ENCODE measurements around the gene PPRC1. TPM values are rescaled to one million over a fixed set of nuclear protein-coding genes. Genes with fewer than 3 reads are reported as not detected.

Gene PPRC1
- total and polyA plus RNA-seq, 4 donors, result 4.9 to 10.1 (median 8.7) TPM

GRCh38 chr10:102163342-102163989 lies 30.6 kb downstream of the PPRC1 start:
- no peak for DNase-seq (ENCODE audit: low spot score)
- no peaks in the 10 kb centered on the region for H3K27me3 ChIP-seq (ENCODE audit: control insufficient read depth in 4 of 4, insufficient read depth in 4 of 4, low read length in 3 of 4)
- H3K36me3 ChIP-seq (ENCODE audit: control insufficient read depth in 4 of 4, insufficient read depth in 3 of 4, low read depth in 1 of 4, low read length in 3 of 4), result peaks cover 21 to 54% (median 46%) of the 10 kb centered on the region in 4 donors
- H3K9ac ChIP-seq (ENCODE audit: low read depth in 1 of 2, low read length in 2 of 2), result no peak overlapping the region
- TF ChIP-seq SP1 (IDR thresholded peaks at IDR 0.05), result no peak
- WGBS, result 85% methylated on average over 4 of the region's 4 CpGs
- H3K4me1 ChIP-seq (ENCODE audit: control insufficient read depth in 4 of 4, insufficient read depth in 4 of 4, low read length in 3 of 4), result peaks cover 0 to 4% (median under 1%) of the 10 kb centered on the region in 4 donors
- no peak overlapping the region for H3K4me3 ChIP-seq (ENCODE audit: low read depth in 1 of 3, low read length in 3 of 3)
- no peaks in the 10 kb centered on the region for H3K9me3 ChIP-seq (ENCODE audit: control insufficient read depth in 4 of 4, low read length in 3 of 4)
- H3K27ac ChIP-seq (ENCODE audit: low read depth in 1 of 2, low read length in 2 of 2), result no peak overlapping the region

GRCh38 chr10:102167861-102168260 lies 35.0 kb downstream of the PPRC1 start:
- 26% methylated on average over 1 of the region's 1 CpG for WGBS
- no peak for DNase-seq (ENCODE audit: low spot score)
- H3K27ac ChIP-seq (ENCODE audit: low read depth in 1 of 2, low read length in 2 of 2), result no peak overlapping the region
- H3K4me3 ChIP-seq (ENCODE audit: low read depth in 1 of 3, low read length in 3 of 3), result no peak overlapping the region
- no peaks in the 10 kb centered on the region for H3K9me3 ChIP-seq (ENCODE audit: control insufficient read depth in 4 of 4, low read length in 3 of 4)
- H3K36me3 ChIP-seq (ENCODE audit: control insufficient read depth in 4 of 4, insufficient read depth in 3 of 4, low read depth in 1 of 4, low read length in 3 of 4), result peaks cover 2 to 11% (median 7%) of the 10 kb centered on the region in 4 donors
- no peak for TF ChIP-seq FOXA2 (IDR thresholded peaks at IDR 0.05)
- no peak for TF ChIP-seq EGR1 (IDR thresholded peaks at IDR 0.05; ENCODE audit: low read depth in 2 of 2)
- no peak for TF ChIP-seq RAD21 (IDR thresholded peaks at IDR 0.05)
- TF ChIP-seq NR2F2 (IDR thresholded peaks at IDR 0.05), result no peak
- no peak for TF ChIP-seq JUND (IDR thresholded peaks at IDR 0.05)
- no peak for TF ChIP-seq SP1 (IDR thresholded peaks at IDR 0.05)
- TF ChIP-seq FOXA1 (IDR thresholded peaks at IDR 0.05), result no peak
- no peak for TF ChIP-seq MAX (IDR thresholded peaks at IDR 0.05)
- TF ChIP-seq RXRA (IDR thresholded peaks at IDR 0.05), result no peak
- TF ChIP-seq ZBTB33 (IDR thresholded peaks at IDR 0.05), result no peak
- no peak for TF ChIP-seq TAF1 (conservative IDR thresholded peaks at IDR 0.05)
- TF ChIP-seq YY1 (IDR thresholded peaks at IDR 0.05), result no peak
- TF ChIP-seq REST (IDR thresholded peaks at IDR 0.05), result no peak
- no peak for TF ChIP-seq HNF4A (conservative IDR thresholded peaks at IDR 0.05)
- TF ChIP-seq GABPA (IDR thresholded peaks at IDR 0.05 in 1 of 2, conservative IDR thresholded peaks at IDR 0.05 in 1 of 2), result no peak
- no peak for TF ChIP-seq ATF3 (IDR thresholded peaks at IDR 0.05)
- TF ChIP-seq CTCF (IDR thresholded peaks at IDR 0.05; ENCODE audit: low read depth, low read length, missing input control), result no peak
- no peak for TF ChIP-seq HNF4G (IDR thresholded peaks at IDR 0.05)
- no peaks in the 10 kb centered on the region for H3K27me3 ChIP-seq (ENCODE audit: control insufficient read depth in 4 of 4, insufficient read depth in 4 of 4, low read length in 3 of 4)
- peaks cover 0 to 6% (median 2%) of the 10 kb centered on the region in 4 donors for H3K4me1 ChIP-seq (ENCODE audit: control insufficient read depth in 4 of 4, insufficient read depth in 4 of 4, low read length in 3 of 4)
- H3K9ac ChIP-seq (ENCODE audit: low read depth in 1 of 2, low read length in 2 of 2), result no peak overlapping the region
